ENCODE measurements around the gene MYBBP1A.
"Not testable (repeated sequence)": the region's sequence is repeated elsewhere in the genome, so short reads cannot be mapped to it uniquely, and the experiment has no call there.

DNA sequence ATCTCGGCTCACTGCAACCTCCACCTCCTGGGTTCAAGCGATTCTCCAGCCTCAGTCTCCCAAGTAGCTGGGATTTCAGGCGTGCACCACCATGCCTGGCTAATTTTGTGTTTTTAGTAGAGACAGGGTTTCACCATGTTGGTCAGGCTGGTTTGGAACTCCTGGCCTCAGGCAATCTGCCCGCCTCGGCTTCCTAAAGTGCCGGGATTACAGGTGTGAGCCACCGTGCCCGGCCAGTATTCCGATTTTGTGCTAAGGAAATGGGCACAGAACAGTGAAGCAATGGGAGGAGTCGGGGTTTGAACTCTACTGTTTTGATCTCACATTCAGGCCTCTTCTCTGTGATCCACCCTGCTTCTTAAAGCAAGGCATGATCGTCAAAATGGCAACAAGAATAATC lies 49.6 kb upstream of the MYBBP1A start:
- TF ChIP-seq, protein P1, sequence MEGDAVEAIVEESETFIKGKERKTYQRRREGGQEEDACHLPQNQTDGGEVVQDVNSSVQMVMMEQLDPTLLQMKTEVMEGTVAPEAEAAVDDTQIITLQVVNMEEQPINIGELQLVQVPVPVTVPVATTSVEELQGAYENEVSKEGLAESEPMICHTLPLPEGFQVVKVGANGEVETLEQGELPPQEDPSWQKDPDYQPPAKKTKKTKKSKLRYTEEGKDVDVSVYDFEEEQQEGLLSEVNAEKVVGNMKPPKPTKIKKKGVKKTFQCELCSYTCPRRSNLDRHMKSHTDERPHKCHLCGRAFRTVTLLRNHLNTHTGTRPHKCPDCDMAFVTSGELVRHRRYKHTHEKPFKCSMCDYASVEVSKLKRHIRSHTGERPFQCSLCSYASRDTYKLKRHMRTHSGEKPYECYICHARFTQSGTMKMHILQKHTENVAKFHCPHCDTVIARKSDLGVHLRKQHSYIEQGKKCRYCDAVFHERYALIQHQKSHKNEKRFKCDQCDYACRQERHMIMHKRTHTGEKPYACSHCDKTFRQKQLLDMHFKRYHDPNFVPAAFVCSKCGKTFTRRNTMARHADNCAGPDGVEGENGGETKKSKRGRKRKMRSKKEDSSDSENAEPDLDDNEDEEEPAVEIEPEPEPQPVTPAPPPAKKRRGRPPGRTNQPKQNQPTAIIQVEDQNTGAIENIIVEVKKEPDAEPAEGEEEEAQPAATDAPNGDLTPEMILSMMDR (conservative IDR thresholded peaks at IDR 0.05; ENCODE audit: low read depth in 2 of 2), result not testable (repeated sequence)
- not testable (repeated sequence) for TF ChIP-seq JUNB (IDR thresholded peaks at IDR 0.05; ENCODE audit: unreplicated experiment); CREB1 (CRISPR knock-in tag; IDR thresholded peaks at IDR 0.05; ENCODE audit: low read depth); EZH2 (IDR thresholded peaks at IDR 0.05; ENCODE audit: low read depth, unreplicated experiment); ZNF114 (CRISPR knock-in tag; IDR thresholded peaks at IDR 0.05)
- TF ChIP-seq, protein P2, sequence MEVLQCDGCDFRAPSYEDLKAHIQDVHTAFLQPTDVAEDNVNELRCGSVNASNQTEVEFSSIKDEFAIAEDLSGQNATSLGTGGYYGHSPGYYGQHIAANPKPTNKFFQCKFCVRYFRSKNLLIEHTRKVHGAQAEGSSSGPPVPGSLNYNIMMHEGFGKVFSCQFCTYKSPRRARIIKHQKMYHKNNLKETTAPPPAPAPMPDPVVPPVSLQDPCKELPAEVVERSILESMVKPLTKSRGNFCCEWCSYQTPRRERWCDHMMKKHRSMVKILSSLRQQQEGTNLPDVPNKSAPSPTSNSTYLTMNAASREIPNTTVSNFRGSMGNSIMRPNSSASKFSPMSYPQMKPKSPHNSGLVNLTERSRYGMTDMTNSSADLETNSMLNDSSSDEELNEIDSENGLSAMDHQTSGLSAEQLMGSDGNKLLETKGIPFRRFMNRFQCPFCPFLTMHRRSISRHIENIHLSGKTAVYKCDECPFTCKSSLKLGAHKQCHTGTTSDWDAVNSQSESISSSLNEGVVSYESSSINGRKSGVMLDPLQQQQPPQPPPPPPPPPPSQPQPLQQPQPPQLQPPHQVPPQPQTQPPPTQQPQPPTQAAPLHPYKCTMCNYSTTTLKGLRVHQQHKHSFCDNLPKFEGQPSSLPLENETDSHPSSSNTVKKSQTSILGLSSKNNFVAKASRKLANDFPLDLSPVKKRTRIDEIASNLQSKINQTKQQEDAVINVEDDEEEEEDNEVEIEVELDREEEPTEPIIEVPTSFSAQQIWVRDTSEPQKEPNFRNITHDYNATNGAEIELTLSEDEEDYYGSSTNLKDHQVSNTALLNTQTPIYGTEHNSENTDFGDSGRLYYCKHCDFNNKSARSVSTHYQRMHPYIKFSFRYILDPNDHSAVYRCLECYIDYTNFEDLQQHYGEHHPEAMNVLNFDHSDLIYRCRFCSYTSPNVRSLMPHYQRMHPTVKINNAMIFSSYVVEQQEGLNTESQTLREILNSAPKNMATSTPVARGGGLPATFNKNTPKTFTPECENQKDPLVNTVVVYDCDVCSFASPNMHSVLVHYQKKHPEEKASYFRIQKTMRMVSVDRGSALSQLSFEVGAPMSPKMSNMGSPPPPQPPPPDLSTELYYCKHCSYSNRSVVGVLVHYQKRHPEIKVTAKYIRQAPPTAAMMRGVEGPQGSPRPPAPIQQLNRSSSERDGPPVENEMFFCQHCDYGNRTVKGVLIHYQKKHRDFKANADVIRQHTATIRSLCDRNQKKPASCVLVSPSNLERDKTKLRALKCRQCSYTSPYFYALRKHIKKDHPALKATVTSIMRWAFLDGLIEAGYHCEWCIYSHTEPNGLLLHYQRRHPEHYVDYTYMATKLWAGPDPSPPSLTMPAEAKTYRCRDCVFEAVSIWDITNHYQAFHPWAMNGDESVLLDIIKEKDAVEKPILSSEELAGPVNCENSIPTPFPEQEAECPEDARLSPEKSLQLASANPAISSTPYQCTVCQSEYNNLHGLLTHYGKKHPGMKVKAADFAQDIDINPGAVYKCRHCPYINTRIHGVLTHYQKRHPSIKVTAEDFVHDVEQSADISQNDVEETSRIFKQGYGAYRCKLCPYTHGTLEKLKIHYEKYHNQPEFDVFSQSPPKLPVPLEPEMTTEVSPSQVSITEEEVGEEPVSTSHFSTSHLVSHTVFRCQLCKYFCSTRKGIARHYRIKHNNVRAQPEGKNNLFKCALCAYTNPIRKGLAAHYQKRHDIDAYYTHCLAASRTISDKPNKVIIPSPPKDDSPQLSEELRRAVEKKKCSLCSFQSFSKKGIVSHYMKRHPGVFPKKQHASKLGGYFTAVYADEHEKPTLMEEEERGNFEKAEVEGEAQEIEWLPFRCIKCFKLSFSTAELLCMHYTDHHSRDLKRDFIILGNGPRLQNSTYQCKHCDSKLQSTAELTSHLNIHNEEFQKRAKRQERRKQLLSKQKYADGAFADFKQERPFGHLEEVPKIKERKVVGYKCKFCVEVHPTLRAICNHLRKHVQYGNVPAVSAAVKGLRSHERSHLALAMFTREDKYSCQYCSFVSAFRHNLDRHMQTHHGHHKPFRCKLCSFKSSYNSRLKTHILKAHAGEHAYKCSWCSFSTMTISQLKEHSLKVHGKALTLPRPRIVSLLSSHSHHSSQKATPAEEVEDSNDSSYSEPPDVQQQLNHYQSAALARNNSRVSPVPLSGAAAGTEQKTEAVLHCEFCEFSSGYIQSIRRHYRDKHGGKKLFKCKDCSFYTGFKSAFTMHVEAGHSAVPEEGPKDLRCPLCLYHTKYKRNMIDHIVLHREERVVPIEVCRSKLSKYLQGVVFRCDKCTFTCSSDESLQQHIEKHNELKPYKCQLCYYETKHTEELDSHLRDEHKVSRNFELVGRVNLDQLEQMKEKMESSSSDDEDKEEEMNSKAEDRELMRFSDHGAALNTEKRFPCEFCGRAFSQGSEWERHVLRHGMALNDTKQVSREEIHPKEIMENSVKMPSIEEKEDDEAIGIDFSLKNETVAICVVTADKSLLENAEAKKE (CRISPR knock-in tag; IDR thresholded peaks at IDR 0.05), result not testable (repeated sequence)
